ENCODE measurements around the gene ARID2. TPM values are rescaled to one million over a fixed set of nuclear protein-coding genes. Genes with fewer than 3 reads are reported as not detected.

Gene ARID2
- total RNA-seq, 2 experiments from 2014 or later, result 30.1 to 44.9 TPM

GRCh38 chr12:45730348-45731189 lies 1.1 kb downstream of the ARID2 start:
- ChIA-PET POLR2A (interaction anchor here (0.6 to 1.2 kb wide), 4 partner anchors 19 to 1888 kb away, joined by 3 to 4 read pairs (median 3); no protein-coding TSS in a partner anchor), CTCF (ENCODE audit: unreplicated experiment) (interaction anchor here (0.6 kb wide), 1 partner anchor 260 kb away, joined by 3 read pairs; the partner anchor contains the start of gene SCAF11)
- H3K36me3 ChIP-seq (ENCODE audit: insufficient read depth, low read length), result peaks cover 29% of the 10 kb centered on the region
- H4K20me1 ChIP-seq (ENCODE audit: insufficient read depth, low read length), result peaks cover 2% of the 10 kb centered on the region; the same call in 1 of the 2 replicates
- peaks cover 17% of the 10 kb centered on the region for H3K4me1 ChIP-seq (ENCODE audit: insufficient read depth, low read length, poor library complexity, severe bottlenecking)
- peak overlapping the region; percentile 28; the same call in 1 of the 2 replicates for H2AFZ ChIP-seq (ENCODE audit: low read length)
- peak overlapping the region; percentile 98 for H3K4me3 ChIP-seq (ENCODE audit: low read depth, low read length, poor library complexity, severe bottlenecking)
- no peak for TF ChIP-seq EZH2phosphoT487 (IDR thresholded peaks at IDR 0.05; ENCODE audit: borderline replicate concordance, low read depth, low read length)
- peak; percentile 4; the same call in 1 of the 2 replicates for TF ChIP-seq CTCF (conservative IDR thresholded peaks at IDR 0.05; ENCODE audit: low read length)
- no peaks in the 10 kb centered on the region for H3K9me2 ChIP-seq (ENCODE audit: insufficient read depth, low read length)
- intact Hi-C loops (cut with micrococcal nuclease; ENCODE audit: unreplicated experiment), result no loop called here
- peaks cover 68% of the 10 kb centered on the region for H3K79me2 ChIP-seq (ENCODE audit: insufficient read depth, low read depth, low read length)
- DNase-seq (ENCODE audit: low spot score), result peak; percentile 80
- peaks cover 2% of the 10 kb centered on the region; the same call in 1 of the 2 replicates for H3K9me3 ChIP-seq (ENCODE audit: low read length)
- BruUV-seq (replicated peaks), result no TSS peak
- H3K27ac ChIP-seq (ENCODE audit: low read depth, low read length, poor library complexity, severe bottlenecking), result peak overlapping the region; percentile 97
- peak overlapping the region; percentile 81 for H3K4me2 ChIP-seq (ENCODE audit: low read length)

- peaks cover 36% of the 10 kb centered on the region for H3K36me3 ChIP-seq (ENCODE audit: insufficient read depth, low read length)
- BruUV-seq (replicated peaks), result TSS peak; percentile 51
- POLR2A ChIA-PET, result interaction anchor here (1.2 kb wide), 1 partner anchor 25 kb away, joined by 4 read pairs; no protein-coding TSS in a partner anchor
- H3K4me3 ChIP-seq (ENCODE audit: low read depth, low read length, poor library complexity, severe bottlenecking), result peak overlapping the region; percentile 98
- DNase-seq (ENCODE audit: low spot score), result no peak
- no peaks in the 10 kb centered on the region; the same call in 1 of the 2 replicates for H4K20me1 ChIP-seq (ENCODE audit: insufficient read depth, low read length)
- H3K79me2 ChIP-seq (ENCODE audit: insufficient read depth, low read depth, low read length), result peaks cover 66% of the 10 kb centered on the region
- H3K27ac ChIP-seq (ENCODE audit: low read depth, low read length, poor library complexity, severe bottlenecking), result peak overlapping the region; percentile 97
- CTCF ChIA-PET (ENCODE audit: unreplicated experiment), result no interaction called here
- no peak for TF ChIP-seq EZH2phosphoT487 (IDR thresholded peaks at IDR 0.05; ENCODE audit: borderline replicate concordance, low read depth, low read length)
- TF ChIP-seq CTCF (conservative IDR thresholded peaks at IDR 0.05; ENCODE audit: low read length), result no peak
- no peak overlapping the region for H2AFZ ChIP-seq (ENCODE audit: low read length)
- H3K4me1 ChIP-seq (ENCODE audit: insufficient read depth, low read length, poor library complexity, severe bottlenecking), result peaks cover 17% of the 10 kb centered on the region
- intact Hi-C loops (cut with micrococcal nuclease; ENCODE audit: unreplicated experiment), result no loop called here
- peak overlapping the region; percentile 81 for H3K4me2 ChIP-seq (ENCODE audit: low read length)
- no peaks in the 10 kb centered on the region for H3K9me2 ChIP-seq (ENCODE audit: insufficient read depth, low read length)
- H3K9me3 ChIP-seq (ENCODE audit: low read length), result peaks cover 5% of the 10 kb centered on the region; the same call in 1 of the 2 replicates
Observed at GRCh38 chr12:45731190-45731775, 1.8 kb downstream of the ARID2 start.

Measured in OCI-LY7 (cell line).